ENCODE measurements around the gene CGNL1. TPM values are rescaled to one million over a fixed set of nuclear protein-coding genes. Genes with fewer than 3 reads are reported as not detected.

The CGNL1 gene
- total RNA-seq, 2 donors from 2014 or later: 11.8 to 33.5 TPM

- no peak for TF ChIP-seq CTCF (IDR thresholded peaks at IDR 0.05)
- Histone ChIP-seq H3K4me1 (ENCODE audit: control insufficient read depth in 1 of 2, low read depth in 2 of 2) (no peaks in the 10 kb centered on the region), H3K27ac (no peak overlapping the region), H3K27me3 (replicated peaks; ENCODE audit: insufficient read depth) (no peaks in the 10 kb centered on the region), H3K9me3 (no peaks in the 10 kb centered on the region), H3K36me3 (no peaks in the 10 kb centered on the region), H3K4me3 (no peak overlapping the region)
- no peak for DNase-seq (ENCODE audit: low spot score)
- no peak for ATAC-seq (ENCODE audit: insufficient number of reproducible peaks, low FRiP score, low read depth)
These were observed 199.1 kb downstream of the CGNL1 start for GRCh38 chr15:57575363-57575762.

GRCh38 chr15:57578288-57578900 is 202.1 kb downstream of the CGNL1 start:
- TF ChIP-seq CTCF (IDR thresholded peaks at IDR 0.05): no peak
- peaks cover 4% of the 10 kb centered on the region for H3K9me3 ChIP-seq
- no peaks in the 10 kb centered on the region for H3K4me1 ChIP-seq (ENCODE audit: control insufficient read depth in 1 of 2, low read depth in 2 of 2)
- ATAC-seq (ENCODE audit: insufficient number of reproducible peaks, low FRiP score, low read depth): no peak
- no peak overlapping the region for H3K4me3 ChIP-seq
- no peak overlapping the region for H3K27ac ChIP-seq
- H3K36me3 ChIP-seq: no peaks in the 10 kb centered on the region
- no peak for DNase-seq (ENCODE audit: low spot score)
- H3K27me3 ChIP-seq (replicated peaks; ENCODE audit: insufficient read depth): no peaks in the 10 kb centered on the region

GRCh38 chr15:57580428-57580827 is 204.1 kb downstream of the CGNL1 start:
- no peak for TF ChIP-seq CTCF (IDR thresholded peaks at IDR 0.05)
- ATAC-seq (ENCODE audit: insufficient number of reproducible peaks, low FRiP score, low read depth) (no peak), DNase-seq (ENCODE audit: low spot score) (no peak)
- H3K27me3 ChIP-seq (replicated peaks; ENCODE audit: insufficient read depth): no peaks in the 10 kb centered on the region
- H3K36me3 ChIP-seq: no peaks in the 10 kb centered on the region
- no peaks in the 10 kb centered on the region for H3K4me1 ChIP-seq (ENCODE audit: control insufficient read depth in 1 of 2, low read depth in 2 of 2)
- H3K4me3 ChIP-seq: no peak overlapping the region
- peaks cover 6% of the 10 kb centered on the region for H3K9me3 ChIP-seq
- no peak overlapping the region for H3K27ac ChIP-seq

GRCh38 chr15:57580866-57581265 is 204.6 kb downstream of the CGNL1 start:
- no peak for ATAC-seq (ENCODE audit: insufficient number of reproducible peaks, low FRiP score, low read depth)
- Histone ChIP-seq H3K36me3 (no peaks in the 10 kb centered on the region), H3K4me3 (no peak overlapping the region), H3K9me3 (peaks cover 6% of the 10 kb centered on the region), H3K27me3 (replicated peaks; ENCODE audit: insufficient read depth) (no peaks in the 10 kb centered on the region), H3K27ac (no peak overlapping the region), H3K4me1 (ENCODE audit: control insufficient read depth in 1 of 2, low read depth in 2 of 2) (no peaks in the 10 kb centered on the region)
- no peak for TF ChIP-seq CTCF (IDR thresholded peaks at IDR 0.05)
- DNase-seq (ENCODE audit: low spot score): no peak

GRCh38 chr15:57582090-57582489 is 205.8 kb downstream of the CGNL1 start:
- Histone ChIP-seq H3K36me3 (no peaks in the 10 kb centered on the region), H3K4me3 (no peak overlapping the region), H3K27ac (no peak overlapping the region), H3K27me3 (replicated peaks; ENCODE audit: insufficient read depth) (no peaks in the 10 kb centered on the region), H3K4me1 (ENCODE audit: control insufficient read depth in 1 of 2, low read depth in 2 of 2) (no peaks in the 10 kb centered on the region), H3K9me3 (peaks cover 6% of the 10 kb centered on the region)
- DNase-seq (ENCODE audit: low spot score): no peak
- TF ChIP-seq CTCF (IDR thresholded peaks at IDR 0.05): no peak
- no peak for ATAC-seq (ENCODE audit: insufficient number of reproducible peaks, low FRiP score, low read depth)
